Measurements from ENCODE around the gene RPL10.

Gene RPL10

DNA sequence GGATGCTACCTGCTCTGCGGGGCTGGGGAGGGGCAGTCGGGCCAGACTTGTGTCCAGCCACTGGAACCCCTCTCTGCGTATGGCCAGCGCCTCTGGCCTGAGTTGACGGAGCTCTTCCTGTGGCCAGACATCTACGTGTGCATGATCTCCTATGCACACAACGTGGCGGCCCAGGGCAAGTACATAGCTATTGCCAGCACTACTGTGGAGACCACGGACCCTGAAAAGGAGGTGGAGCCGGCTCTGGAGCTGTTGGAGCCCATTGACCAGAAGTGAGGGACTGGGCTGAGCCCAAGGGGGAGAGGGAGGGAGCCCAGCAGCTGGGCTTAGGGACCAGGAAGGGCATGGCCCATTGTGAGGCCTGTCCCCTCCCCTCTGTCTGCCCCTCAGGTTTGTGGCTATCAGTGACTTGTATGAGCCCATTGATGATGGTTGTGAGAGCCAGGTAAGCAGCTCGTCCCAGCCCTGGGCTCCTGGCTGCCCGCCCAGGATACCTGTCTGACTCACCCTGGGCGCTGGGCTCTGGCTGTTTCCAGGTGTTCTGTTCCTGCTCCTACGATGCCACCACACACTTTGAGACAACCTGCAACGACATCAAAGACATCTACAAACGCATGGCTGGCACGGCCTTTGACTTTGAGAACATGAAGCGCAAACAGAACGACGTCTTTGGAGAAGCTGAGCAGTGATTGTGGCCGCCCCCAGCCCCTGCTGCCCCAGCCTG, 44.0 kb downstream of the RPL10 start:
- TF ChIP-seq, protein P1, sequence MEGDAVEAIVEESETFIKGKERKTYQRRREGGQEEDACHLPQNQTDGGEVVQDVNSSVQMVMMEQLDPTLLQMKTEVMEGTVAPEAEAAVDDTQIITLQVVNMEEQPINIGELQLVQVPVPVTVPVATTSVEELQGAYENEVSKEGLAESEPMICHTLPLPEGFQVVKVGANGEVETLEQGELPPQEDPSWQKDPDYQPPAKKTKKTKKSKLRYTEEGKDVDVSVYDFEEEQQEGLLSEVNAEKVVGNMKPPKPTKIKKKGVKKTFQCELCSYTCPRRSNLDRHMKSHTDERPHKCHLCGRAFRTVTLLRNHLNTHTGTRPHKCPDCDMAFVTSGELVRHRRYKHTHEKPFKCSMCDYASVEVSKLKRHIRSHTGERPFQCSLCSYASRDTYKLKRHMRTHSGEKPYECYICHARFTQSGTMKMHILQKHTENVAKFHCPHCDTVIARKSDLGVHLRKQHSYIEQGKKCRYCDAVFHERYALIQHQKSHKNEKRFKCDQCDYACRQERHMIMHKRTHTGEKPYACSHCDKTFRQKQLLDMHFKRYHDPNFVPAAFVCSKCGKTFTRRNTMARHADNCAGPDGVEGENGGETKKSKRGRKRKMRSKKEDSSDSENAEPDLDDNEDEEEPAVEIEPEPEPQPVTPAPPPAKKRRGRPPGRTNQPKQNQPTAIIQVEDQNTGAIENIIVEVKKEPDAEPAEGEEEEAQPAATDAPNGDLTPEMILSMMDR (IDR thresholded peaks at IDR 0.05) = no peak

DNA sequence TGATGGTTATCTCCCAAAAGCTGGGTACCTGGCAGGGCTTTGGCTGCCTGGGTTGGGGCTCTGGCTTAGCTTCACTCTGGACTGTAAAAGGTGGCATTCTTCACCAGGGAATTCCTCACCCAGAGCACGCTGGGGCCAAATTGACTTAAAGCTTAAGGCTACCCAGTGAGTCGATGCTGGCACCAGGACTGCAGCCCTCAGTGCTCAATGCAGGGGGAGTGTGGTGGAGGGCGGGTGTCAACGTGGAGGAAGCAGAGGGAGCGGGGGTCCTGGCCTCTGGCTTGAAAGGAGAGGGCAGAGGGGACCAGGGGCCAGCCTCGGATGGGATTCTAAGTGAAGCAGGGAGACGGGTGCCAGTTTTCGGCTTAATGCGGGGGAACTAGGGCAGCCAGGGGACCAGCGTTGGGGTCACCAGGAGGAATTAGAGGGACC, 45.3 kb downstream of the RPL10 start:
- TF ChIP-seq, protein P1 (IDR thresholded peaks at IDR 0.05) = no peak

DNA sequence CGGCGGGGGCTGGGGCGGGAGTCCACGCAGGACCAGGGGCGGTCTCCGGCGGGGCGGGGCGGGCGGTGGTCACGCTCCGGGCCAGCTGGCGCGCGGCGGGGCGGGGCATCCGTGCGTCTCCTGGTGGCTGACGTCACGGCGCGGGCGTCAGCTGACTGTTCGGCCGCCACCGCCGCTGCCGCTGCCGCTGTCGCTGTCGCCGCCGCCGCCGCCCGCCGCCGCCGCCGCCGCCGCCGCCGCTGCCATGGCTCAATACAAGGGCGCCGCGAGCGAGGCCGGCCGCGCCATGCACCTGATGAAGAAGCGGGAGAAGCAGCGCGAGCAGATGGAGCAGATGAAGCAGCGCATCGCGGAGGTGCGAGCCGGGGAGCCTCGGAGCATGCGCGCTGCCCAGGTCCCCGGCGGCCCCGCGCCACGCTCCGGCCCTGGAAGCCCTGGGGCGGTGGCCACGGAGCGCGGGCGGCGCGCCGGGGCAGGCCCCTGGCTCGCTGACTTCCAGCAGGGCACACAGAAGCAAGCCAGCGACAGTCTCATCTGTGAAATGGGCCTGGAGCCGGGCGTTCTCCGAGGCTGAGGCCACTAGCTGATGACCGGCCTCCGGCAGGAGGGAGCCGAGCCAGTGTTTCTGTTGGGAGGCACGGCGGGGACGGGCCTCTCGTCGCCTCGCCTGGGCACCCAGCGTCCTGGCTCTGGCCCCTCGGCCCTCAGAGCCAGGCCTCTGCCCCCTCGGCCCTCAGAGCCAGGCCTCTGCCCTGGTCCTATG, 46.0 kb downstream of the RPL10 start, which contains the start of gene FAM50A:
Gene FAM50A (plus strand): TSS at position 150 of the 763 bp plus-strand sequence. CDS start 95 bp downstream, at position 245.
- TF ChIP-seq, protein P1 (IDR thresholded peaks at IDR 0.05) = no peak

DNA sequence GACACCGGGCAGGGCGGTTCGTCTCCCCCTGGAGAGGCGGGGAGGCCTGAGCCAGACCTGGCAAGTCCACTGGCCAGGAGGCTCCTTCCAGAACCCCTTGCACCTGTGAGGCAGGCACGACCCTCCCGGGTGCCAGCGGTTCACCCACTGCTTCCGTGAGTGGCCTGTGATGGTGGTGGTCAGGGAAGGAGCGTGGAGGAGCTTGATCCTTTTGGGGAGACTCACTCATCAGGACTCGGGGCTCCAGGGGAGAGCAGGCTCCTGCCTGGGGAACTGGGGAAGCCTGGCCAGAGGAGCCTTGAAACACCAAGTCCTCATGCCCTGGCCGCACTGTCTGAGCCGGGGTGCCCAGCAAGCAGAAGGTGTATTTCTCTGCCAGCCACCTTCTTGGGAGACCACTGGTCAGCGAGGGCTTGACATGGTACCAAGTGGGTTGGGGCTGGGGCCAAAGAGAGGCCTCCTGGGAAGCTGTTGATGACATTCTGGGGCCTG, 46.6 kb downstream of the RPL10 start:
- TF ChIP-seq, protein P1 (IDR thresholded peaks at IDR 0.05) = no peak

DNA sequence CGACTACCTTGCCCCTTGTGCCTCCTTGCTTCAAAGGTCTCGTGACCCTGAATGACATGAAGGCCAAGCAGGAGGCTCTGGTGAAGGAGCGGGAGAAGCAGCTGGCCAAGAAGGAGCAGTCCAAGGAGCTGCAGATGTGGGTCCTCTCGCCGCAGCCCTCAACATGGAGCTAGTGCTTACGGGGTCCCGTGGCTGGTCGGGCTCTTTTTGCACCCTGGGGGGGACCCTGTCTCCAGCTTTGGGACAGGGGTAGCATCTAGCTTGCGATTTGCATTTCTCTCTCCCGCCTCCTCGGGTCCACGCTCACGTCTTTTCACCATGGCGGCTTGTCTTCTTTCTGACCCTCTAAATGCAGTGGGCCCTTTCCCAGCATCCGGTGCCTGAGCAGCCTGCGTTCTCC, 47.6 kb downstream of the RPL10 start:
- TF ChIP-seq, protein P1 (IDR thresholded peaks at IDR 0.05) = no peak

DNA sequence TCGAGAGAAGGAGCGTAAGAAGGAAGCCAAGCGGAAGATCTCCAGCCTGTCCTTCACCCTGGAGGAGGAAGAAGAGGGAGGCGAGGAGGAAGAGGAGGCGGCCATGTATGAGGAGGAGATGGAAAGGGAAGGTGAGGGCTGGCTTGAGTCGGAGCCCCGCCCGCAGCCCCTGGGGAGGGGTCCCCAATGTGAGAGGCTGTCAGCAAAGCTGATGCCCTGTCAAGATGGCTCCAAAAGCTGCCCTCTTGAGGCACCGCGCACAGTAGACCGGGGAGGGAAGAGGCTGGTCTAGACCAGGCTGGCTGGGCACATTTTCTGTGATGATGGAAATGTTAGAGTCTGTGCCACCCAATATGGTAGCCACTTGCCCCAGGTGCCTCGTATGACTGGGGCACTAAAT, 48.3 kb downstream of the RPL10 start:
- TF ChIP-seq, protein P1 (IDR thresholded peaks at IDR 0.05) = no peak

DNA sequence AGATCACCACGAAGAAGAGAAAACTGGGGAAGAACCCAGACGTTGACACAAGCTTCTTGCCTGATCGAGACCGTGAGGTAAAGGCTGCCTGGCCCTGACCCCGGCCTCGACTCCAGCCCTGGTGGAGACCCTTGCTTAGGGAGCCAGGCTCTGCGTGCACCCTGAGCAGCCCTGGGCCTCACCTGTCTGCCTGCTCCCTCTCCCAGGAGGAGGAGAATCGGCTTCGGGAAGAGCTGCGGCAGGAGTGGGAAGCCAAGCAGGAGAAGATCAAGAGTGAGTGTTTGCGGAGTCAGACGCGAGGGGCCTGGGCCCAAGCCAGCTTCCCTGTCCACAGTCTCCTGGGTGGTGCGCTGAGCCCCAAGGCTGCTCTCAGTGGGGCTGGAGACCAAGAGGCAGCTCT, 50.3 kb downstream of the RPL10 start:
- TF ChIP-seq, protein P1 (IDR thresholded peaks at IDR 0.05) = no peak

Data from LNCAP (cell line).